HG02623 (cell line): ENCODE data around the gene DLX3.

Experiments
- ATAC-seq: cut with Tn5 transposase; IDR thresholded peaks from one replicate; pipeline ENCODE4 v1.9.1; 2021; ENCODE audit warnings: moderate library complexity; ENCODE audit not compliant: unreplicated experiment

DLX3 gene

DNA sequence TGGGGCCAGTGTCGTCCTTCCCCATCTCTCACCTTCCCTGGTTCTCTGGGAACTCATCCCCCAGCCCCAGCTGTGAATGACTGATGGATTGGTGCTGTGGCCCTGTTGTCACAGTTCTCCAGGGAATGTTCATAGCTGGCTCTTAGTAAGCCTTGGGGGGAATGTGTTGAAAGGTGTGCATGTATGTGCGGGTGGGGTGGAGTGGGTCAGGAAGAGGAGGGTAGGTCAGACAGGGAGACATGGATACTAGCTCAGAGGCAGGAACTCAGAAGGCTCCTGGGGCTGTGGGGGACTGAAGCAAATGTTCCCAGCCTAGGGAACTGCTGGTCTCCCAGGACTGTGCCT is 21.8 kb downstream of the DLX3 start:
- no peak for ATAC-seq

DNA sequence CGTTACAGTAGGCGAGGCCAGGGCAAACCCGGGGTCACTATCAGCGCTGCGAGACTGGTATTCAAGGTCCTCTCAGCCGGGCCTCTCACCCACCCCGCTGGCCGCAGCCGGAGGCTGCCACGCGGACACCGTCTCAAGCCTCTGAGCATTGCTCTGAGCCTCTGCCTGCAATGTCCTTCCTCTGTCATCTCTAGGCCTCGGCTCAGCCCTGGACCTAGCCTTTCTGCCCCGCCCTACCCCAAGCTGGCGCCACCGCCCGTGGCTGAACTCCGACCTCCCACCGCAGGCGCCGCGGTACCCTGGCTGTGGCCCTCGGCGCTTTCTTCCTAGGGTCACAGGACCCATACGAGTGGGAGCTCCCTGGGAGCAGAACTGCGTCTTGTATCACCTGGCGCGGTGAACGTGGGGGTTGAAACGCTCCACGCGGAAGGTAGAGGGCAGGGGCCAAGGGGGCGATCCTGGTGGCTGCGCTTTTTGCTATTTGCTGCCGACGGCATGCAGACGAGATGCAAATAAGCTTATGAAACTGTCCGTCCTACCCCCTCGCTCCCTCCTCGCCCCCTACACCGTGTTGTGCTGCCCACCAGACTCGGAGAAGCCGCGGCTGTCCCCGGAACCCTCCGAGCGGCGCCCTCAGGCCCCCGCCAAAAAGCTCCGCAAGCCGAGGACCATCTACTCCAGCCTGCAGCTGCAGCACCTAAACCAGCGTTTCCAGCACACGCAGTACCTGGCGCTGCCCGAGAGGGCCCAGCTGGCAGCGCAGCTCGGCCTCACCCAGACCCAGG is 22.3 kb downstream of the DLX3 start:
- ATAC-seq = no peak

DNA sequence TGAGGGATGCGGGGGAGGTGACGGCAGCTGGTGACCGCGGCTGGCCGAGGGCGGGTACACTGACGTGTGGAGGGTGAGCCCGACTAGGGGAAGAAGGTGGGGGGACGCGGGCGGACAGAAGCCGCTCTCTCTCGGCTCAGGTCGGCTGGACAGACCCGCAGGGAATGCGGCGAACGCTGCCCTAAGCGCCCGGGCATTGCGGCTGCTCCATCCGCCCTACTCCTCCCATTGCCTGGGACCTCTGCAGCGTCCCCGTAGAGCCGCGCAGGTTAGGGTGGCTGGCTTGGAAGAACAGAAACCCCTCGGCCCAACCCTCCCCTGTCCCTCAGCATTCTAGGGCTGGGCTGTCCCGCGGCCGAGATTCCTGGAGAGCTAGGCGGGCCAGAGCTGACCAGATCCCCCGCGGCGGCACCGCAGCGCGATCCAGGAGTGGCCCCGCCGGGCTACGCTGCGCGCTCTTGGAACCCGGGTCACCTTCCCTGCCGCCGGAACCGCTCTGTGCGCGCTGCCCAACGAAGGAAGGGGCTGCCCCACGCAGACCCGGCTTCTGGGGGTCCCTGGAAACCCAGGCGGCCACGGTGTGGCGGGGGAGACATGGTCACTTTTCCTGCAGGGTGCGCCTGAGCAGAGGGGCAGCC is 23.1 kb downstream of the DLX3 start:
- ATAC-seq = no peak

GRCh38 chr17:49971199-49971847 is 23.7 kb downstream of the DLX3 start:
- no peak for ATAC-seq

GRCh38 chr17:49970498-49970897 is 24.5 kb downstream of the DLX3 start:
- no peak for ATAC-seq

- ATAC-seq = no peak
Measured at GRCh38 chr17:49969795-49970389, 25.1 kb downstream of the DLX3 start.

- ATAC-seq = no peak
Measured at GRCh38 chr17:49969134-49969759, 25.8 kb downstream of the DLX3 start, which contains the start of gene DLX4. Gene DLX4 (plus strand): TSS chr17:49969190. CDS start chr17:49969469, 279 bp downstream.

DNA sequence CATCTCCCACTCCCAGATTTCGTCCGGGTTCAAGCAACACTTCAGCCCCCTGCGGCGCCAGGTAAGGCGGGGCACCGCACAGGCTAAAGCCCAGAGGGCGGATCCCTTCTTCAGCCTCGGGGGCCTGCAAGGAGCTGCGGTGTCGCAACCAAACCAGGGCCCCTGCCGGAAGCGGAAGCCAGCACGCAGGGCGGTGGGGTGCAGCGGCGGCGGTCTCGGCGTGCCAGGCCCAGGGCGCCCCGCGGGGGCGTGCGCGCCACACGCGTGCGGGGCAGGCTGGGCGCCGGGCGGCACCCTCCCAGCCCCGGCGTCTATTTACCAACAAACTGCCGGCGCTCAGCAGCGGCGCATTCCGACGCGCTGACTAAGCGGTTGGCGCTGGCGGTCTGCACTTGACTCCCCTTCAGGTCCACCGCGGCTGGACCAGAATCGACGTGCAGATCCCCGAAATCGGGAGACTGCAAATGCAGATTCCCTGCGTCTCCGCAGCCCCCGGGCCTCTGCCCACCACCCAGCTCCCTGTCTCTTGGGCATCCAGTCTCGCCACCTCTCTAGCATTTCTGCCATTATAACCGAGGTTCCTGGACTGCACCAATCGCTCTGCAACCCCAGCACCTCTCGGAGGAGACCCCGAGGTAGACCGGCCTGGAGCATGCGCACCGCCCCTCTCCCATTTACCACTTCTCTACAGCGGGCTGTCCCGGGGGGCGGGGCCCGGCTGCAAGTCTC is 26.5 kb downstream of the DLX3 start:
- ATAC-seq = no peak

DNA sequence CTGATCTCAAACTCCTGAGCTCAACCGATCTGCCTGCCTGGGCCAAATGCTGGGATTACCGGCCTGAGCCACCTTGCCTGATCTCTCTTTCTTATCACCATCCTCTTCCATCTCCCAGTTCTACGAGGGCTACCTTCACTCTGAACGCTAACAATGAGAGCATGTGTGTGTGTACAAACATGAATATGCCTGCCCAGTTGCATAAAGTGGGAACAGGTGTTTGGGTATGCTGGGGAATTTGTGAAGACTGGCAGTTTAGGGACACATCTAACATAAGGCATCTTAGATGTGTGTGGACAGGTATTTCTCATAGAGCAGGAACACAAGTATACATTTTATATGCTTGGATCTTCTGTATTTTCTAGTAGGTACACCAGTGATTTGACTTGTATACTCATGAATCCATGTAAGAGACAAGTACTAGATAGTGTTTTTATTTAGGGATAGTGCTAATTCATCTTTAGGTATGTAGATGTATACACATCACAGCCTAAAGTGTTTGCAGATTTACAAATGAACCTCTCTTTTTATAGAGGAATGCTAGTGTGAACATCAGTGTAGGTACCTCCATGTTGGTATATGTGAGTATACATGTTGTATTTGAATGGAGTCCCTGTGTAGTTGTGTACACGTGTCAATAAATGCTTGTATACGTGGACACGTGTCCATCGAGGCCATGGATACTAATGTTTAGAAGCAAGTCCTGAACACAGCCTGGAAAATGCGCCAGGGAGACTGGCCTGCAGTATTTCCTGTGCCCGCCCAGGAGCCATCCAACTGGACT is 27.2 kb downstream of the DLX3 start:
- ATAC-seq = no peak

- no peak for ATAC-seq
Measured at GRCh38 chr17:49967205-49967604, 27.8 kb downstream of the DLX3 start.

DNA sequence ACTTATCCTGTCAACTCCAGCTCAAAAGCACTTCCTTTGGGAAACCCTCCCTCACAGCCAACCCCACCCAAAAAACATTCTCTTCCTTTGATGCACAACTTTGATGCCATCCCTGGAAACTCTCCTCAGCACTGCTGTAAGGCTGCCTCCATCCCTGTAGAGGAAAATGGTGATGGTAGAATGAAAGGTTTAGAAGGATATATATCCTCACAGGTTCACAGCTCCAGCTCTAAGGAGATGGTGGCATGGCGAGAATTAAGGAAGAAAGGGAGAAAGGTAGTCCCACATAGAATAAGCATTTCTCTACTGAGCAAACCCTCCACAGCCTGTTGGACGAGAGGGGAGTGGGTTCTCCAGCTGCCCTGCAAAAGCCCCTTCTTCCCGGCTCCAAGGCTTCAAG is 28.3 kb downstream of the DLX3 start:
- ATAC-seq = no peak

DNA sequence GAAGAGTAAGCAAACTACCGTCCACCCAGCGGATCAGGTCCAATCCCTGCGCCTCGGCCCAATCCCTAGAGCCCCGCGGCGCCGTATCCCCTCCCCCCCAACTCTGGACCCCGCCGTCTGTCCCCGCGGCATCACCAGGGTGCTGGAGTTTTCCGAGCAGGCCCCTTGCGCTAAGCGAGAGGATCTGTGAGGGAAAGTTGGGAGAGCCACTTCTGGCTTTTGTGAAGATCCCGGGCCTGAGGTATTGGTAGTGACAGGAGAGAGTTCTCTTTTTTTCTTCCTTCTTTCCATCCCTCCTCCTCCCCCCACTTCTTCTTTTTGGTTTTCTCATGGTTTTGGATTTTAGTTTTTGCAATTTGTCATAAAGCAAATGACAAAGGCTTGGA is 29.5 kb downstream of the DLX3 start:
- ATAC-seq = no peak

GRCh38 chr17:49964769-49965523 is 30.1 kb downstream of the DLX3 start:
- ATAC-seq = no peak

DNA sequence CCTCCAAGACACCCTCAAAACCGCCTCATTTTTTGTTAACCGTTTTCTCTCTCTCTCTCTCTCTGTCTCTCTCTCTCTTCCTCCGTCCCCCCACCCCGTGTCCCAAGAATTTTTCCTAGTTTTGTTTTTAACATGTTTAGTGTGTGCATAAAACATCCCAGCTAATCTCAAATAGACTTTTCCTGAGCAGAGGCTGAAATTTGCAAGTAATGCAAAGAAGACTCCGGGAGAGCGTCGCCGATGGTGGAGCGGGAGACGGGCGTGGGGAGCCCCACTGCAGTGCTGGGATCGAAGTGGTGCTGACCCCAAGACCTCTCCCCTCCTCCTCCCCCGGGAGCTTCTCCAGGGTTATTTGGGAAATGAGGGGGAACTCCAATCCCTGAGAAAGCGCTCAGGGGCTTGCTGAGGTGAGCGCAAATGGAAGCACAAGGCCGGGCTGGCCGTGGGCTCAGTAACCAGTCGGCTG is 30.7 kb downstream of the DLX3 start:
- no peak for ATAC-seq

DNA sequence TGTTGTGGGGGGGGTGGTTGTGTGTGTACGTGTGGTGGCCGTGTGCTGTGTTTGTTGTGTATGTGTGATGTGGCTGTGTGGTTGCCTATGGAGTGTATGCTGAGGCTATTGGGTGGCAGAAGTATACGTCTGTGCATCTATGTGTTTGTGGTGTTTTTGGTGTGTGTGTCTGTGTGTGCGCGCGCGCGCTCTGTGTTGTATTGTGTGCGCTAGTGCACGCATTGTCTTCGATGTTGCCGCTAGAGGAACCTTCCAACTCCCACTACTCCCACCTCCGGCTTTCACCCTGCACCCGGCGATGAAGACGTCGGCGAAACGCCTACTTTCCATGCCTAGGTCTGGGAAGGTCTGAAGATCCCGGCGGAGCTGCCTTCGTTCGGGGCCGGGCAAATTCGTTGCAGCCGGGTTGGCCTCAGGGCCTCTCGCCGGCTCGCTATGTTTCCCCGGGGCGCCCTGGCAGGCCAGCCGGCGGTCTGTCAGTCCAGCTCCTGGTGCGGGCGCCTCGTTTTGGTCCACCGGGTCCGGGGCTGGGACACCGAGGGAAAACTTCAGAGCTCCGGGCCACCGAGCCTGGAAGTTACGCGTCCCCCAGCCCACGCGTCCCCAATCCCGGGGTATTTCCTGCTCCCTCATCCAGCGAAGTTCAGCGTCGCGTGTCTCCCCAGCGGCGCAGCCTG is 31.3 kb downstream of the DLX3 start:
- no peak for ATAC-seq

DNA sequence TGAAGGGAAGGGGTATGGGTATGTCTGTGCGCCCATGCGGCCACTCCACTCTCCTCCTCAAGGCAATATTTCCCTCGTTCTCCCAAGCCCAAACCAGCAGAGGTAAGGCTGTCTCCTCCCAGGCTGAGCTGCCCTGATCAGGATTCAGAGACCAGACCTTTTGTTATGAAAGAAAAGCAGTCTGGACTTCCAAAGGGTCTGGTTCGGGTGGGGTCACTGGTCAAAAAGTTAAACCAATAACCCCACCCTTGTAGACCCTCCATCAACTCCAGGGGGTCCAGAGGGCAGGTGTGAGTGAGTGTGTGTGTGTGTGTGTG is 31.8 kb downstream of the DLX3 start:
- ATAC-seq = no peak

GRCh38 chr17:49962599-49963308 is 32.3 kb downstream of the DLX3 start:
- no peak for ATAC-seq
